ENCODE results near the gene GNG4.

DNA sequence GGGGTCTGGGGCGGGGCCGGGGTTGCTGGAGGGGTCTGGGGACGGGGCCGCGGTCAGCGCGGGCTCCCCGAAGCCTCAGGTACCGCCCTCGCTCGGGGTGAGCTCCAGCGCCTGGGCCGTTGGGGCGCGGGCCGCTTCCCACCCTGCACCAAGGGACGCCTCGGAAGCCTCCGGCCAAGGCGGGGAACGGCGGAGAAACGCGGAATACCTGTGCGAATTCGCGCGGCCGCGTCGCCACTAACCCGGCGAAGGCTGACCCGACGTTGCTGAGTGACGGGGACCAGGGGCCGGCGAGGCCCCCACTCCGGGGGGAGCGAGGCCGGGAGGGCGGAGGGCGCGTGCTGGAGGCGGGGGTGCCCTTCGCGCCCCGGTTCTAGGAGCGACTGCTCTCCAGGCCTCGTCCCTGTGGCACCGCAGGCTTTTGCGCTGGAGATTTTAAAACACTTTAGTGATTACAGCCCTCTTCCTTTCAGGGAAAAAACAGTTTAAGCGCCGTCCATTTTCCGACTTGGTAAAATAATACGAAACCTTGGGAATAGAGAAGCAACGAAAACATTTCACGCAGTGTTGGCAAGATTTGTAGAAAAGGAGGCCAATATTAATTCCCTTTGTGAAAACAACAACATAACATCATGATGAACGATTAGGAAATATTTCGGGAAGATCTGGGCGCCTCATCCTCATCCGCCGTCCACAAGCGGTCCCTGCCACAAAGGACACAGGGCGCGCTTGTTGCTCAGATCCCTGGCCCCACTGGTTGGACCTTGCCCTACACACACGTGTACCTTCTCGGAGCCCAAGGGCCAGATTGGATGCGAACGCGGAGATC, 971 bp upstream of the GNG4 start:
- TF ChIP-seq EZH2 (IDR thresholded peaks at IDR 0.05; ENCODE audit: insufficient read depth, poor library complexity, severe bottlenecking) (peak; percentile 88), EZH2phosphoT487 (IDR thresholded peaks at IDR 0.05; ENCODE audit: insufficient read depth, low read depth) (0 out of 2 replicates have a peak, but pooled peaks have one; percentile 39)

Data from GM23248 (cell line).